ENCODE results near the gene COL7A1.

COL7A1 gene

DNA sequence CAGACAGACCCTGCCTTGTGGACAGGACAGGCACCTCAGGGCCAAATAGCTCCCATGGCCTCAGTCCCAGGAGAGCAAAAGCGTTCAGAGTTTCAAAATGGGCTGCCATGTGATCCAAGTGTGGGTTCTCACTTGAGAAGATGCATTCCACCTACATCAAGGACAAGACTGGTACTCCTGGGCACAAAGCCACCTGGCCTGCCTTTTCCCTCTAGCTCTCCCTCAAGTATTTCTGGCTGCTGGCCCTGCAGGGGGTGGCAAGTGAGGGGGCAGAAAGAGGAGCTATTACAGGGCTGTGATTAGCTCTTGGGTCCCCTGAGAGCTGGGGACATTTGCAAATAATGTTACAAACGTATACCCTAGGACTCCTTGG lies 6.5 kb upstream of the COL7A1 start:
- no peak overlapping the region for H3K4me3 ChIP-seq (ENCODE audit: low read length)
- DNase-seq (ENCODE audit: low read depth): no peak
- no peak for TF ChIP-seq CTCF (conservative IDR thresholded peaks at IDR 0.05; ENCODE audit: low read depth, low read length)

- no peak for DNase-seq (ENCODE audit: low read depth)
- no peak for TF ChIP-seq CTCF (conservative IDR thresholded peaks at IDR 0.05; ENCODE audit: low read depth, low read length)
Measured at GRCh38 chr3:48600711-48601621, 5.8 kb upstream of the COL7A1 start.

DNA sequence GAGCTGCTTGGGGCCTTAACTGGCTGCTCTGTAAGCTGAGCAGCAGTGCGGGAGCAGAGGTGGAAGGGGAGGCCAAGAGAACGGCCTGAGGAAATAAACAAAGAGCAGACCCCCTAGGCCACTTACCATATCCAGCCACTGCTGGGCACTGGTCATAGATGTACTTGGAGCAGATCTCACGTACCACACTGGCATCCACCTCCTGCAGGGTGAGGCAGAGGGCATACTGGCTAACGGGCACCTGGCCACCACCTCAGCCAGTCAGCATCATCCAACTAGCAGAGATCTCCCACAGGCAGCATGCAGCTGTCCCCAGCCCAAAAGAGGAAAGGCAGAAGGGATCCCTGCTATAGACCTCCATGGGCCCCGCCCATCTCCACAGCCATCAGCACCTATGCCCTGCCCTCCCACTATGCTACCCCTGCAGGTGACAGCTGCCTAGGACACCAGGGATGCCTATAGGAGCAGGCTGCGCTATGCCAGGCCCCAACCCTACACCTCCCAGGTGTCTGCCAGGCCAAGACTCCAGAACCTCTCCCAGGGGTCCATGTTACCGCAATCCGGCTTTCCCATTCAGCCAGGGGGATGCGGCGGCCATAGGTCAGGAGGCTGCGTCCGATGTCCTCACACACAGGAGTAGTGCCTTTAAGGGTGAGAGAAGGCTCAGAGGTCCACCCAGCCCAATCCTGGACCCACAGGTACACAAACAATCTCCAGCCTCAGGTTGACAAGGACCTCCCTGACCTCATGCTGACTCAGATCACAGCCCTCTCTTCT lies 4.6 kb upstream of the COL7A1 start:
- no peak overlapping the region for H3K4me3 ChIP-seq (ENCODE audit: low read length)
- DNase-seq (ENCODE audit: low read depth): no peak
- no peak for TF ChIP-seq CTCF (conservative IDR thresholded peaks at IDR 0.05; ENCODE audit: low read depth, low read length)

More at GRCh38 chr3:48600711-48601621, 5.8 kb upstream of the COL7A1 start:
- H3K4me3 ChIP-seq (ENCODE audit: low read length): no peak overlapping the region

- no peak for DNase-seq (ENCODE audit: low read depth)
- TF ChIP-seq CTCF (conservative IDR thresholded peaks at IDR 0.05; ENCODE audit: low read depth, low read length): no peak
Measured at GRCh38 chr3:48599077-48599501, 4.0 kb upstream of the COL7A1 start.

DNA sequence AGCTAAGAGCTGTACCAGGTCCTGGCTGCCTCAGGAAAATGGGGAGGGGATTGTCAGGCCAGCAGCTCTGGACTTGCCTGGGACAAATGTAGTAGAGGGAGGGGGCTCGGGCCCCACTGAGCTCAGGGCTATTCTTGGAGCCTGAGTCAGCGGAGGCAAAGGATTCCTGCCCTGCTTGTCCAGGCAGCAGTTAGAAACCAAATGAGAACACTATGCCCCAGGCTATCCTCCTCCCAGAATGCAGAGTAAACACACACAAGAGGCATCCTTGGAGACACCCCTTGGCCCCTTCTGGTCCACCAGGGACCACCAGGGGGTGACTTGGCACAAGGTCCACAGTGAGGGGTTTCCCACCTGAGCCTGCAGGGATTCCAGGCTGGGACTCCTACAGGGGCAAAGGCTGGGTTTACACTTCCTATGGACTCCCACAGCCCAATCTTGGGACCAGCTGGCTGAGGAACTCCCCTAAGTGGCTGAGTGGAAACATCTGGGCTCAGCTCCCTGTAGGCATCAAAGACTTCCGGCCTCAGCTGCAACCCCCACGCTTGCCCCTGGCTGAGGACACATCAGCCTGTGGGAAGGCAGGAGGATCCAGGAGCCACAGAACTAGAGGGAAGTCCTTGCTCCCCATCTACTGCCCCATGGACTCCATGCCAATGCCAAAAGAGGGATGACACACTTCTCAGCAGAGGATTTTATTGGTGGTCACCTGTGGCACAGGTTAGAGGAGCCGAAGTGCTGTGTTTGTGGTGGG lies 3.4 kb upstream of the COL7A1 start:
- TF ChIP-seq CTCF (conservative IDR thresholded peaks at IDR 0.05; ENCODE audit: low read depth, low read length): no peak
- H3K4me3 ChIP-seq (ENCODE audit: low read length): no peak overlapping the region

More at GRCh38 chr3:48599077-48599501, 4.0 kb upstream of the COL7A1 start:
- no peak overlapping the region for H3K4me3 ChIP-seq (ENCODE audit: low read length)

DNA sequence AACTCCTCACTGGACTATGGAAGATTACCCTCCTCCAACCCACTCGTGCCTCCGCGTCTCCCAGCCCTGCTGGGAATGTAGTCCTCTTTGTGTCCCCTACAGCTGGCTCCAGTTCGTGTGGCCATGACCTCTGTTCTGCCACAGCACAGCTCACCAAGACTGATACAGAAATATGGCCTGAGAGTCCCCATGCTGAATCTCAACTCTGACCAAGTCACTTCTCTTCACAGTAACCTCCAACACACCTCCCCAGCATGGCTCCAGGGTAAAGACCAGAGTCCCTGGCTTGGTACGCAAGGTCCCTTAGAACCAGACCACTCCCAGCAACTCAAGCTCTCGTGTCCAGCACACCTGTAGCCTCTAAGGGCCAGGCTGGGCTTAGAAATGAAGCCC lies 2.3 kb upstream of the COL7A1 start:
- H3K4me3 ChIP-seq (ENCODE audit: low read length): no peak overlapping the region
- TF ChIP-seq CTCF (conservative IDR thresholded peaks at IDR 0.05; ENCODE audit: low read depth, low read length): no peak
- DNase-seq (ENCODE audit: low read depth): no peak

More for the DNA sequence above, 3.4 kb upstream of the COL7A1 start:
- DNase-seq (ENCODE audit: low read depth): no peak
